Measurements from ENCODE around the gene NADSYN1.

GRCh38 chr11:71472941-71473792 lies 20.2 kb downstream of the NADSYN1 start:
- no peak for TF ChIP-seq POLR2A (IDR thresholded peaks at IDR 0.05)
- no peak for TF ChIP-seq CTCF (IDR thresholded peaks at IDR 0.05)
